SHP77 (cell line): ENCODE data around the gene METAP1.
"Not testable (repeated sequence)": the region's sequence is repeated elsewhere in the genome, so short reads cannot be mapped to it uniquely, and the experiment has no call there.

Source experiments
- DNase-seq, 2 experiments: peaks; one replicate each; lab custom pipeline; 2025; lab: John Stamatoyannopoulos, UW

Gene METAP1

DNA sequence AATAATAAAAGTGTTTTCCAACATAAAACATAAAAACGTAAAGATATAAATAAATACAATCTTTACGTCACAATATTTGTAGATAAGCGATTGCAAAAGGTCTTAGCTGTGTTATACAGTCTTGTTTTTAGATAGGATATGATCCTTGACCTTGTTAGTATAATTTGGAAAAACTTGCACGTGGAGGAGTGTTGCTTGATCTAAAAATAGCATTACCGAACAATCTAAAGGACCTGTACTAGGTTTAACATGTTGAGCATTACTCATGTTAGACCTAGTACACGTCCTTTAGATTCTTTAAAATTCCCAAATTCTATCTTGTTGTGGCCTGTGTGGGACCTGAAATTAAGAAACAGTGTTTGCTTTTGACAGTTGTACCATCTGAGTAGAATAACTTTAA, 1.6 kb downstream of the METAP1 start:
- no peak for DNase-seq

DNA sequence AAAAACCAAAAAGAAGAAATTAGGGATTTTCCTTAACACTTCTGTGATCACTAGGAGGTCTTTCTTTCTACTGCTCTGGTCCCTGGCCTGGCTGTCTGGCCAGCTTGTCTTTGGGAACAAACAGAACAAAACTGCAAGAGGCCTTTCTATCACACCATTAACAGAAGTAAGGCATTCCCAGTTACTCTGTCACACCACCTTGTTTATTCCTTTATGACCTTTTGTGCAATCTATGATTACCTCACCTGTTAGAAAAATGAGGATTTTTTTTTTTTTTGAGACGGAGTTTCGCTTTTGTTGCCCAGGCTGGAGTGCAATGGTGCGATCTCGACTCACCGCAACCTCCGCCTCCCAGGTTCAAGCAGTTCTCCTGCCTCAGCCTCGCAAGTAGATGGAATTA, 3.0 kb downstream of the METAP1 start:
- DNase-seq: no peak

DNA sequence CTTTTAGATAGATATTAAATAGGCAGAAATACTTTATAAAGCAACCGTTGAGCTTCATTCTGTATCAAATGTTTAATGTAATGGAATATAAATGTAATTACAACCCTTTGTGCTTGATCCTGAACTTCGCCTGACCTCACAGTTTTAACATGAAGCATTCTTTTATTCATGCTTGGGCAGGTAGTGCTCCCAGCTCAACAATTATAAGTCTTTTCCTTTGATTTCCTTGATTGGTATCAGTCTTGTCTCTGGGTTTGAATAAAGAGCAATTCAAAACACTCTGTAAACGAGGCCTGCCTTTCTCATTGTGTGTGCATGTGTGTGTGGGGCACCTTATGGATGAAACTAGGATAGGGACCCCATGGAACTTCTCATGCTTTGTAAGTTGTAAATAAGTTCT, 6.8 kb downstream of the METAP1 start:
- no peak for DNase-seq

DNA sequence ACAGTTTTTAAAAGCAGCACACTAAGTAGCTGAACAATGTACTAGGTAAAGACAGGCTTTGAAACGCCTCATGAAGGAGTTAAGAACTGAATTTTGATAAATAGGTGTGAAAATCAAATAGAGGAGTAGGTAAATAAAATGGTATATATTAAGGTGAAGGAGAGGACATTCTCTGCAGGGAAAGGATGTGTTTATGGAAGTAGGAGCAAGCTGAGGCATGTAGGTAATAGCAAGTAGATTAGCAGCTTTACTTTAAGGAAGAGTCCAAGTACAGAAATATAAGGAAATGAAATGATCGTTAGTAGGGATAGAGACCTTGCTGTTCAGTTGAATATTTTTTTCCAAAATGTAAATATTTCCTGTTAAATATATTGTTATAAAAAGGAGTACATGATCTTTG, 12.5 kb downstream of the METAP1 start:
- DNase-seq: no peak

DNA sequence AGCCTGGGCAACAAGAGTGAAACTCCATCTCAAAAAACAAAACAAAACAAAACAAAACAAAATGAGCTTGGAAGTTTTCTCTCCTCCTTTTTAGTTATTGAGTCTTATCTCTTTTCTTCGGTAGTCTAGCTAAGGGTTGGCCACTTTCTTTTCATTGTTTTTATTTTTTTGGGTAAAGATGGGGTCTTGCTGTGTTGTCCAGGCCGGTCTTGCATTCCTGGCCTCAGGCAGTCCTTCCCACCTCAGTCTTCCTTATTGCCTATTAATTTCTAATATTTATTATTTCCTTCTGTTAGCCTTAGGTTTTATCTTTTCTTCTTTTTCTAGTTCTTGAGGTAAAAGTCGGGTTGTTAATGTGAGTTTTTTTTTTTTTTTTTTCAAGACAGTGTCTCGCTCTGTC, 16.4 kb downstream of the METAP1 start:
- DNase-seq: no peak

DNA sequence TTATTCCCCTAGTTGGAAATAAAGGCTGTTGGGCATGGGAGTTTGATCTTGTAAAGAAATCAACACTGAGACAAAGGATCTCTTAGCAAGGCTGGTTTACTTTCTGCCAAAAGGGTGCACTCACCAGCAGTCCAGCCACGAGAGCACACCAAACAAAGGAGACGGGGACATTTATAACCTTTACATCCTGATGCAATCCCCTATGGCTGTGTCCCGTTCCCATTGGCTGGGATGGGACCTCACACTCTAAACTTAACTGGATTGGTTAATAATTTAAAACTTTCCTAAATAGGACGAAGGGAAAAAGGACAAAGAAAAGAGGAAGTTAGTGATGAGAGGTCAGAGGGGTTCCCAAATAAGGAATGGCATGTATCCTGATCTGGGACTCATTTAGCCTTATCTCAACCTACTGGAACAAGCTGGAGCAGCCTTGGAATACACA, 17.9 kb downstream of the METAP1 start:
- DNase-seq: no peak

DNA sequence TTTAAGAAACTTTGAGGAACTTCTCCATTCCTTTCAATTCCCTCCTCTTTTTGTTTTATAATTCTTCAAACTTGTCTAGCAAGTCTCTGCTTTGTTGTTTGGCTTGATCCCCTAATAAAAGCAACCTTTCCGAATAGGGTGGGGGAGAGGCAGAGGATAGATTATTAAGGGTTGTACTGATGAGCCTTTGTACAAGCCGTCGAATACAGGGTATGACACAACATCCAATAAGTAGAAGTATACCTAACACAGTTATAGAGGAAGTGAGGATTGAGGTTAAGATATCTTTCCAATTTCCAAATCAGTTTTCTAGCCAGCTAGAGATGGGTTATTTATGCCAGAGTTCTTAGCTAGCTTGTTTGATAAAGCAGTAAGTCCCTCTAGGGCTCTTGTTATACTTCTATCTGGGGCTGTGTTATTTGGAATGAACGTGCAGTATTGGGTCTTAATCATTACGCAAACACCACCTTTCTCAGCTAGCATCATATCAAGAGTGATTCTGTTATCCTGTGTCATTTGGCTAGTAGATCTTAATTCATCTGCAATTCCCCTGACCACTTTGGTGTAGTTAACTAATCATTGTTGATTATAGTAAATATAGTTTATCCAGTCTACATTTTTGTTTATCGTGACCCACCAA, 18.5 kb downstream of the METAP1 start:
- no peak for DNase-seq

DNA sequence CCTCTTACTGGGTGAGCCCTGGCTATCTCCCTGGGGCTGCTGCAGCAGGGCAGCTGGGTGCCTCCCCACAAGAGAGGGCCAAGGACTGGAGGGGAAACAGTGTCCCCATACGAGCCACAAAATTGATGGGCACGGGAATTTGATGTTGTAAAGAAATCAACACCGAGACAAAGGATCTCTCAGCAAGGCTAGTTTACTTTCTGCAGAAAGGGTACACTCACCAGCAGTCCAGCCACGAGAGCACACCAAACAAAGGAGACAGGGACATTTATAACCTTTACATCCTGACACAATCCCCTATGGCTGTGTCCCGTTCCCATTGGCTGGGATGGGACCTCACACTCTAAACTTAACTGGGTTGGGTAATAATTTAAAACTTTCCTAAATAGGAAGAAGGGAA, 25.9 kb downstream of the METAP1 start:
- no peak for DNase-seq

DNA sequence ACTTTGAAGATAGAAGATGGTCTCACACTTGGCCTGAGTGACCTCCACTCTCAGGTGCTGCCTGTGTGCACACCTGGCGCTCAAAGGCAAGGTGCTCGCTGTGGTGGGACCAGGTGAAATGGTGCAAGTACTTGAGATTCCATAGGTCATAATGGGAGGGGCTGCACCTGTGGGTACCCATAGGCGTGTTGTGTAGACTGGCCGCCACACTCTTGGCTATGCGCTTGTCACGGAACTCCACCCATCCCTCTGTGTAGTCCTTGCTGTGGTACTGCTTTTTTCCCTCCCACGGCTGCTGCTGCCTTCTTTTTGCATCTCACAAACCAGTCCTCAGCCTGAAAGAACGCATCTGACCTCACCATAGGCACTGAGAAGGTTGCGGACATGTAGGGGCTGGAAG, 27.0 kb downstream of the METAP1 start:
- no peak for DNase-seq

DNA sequence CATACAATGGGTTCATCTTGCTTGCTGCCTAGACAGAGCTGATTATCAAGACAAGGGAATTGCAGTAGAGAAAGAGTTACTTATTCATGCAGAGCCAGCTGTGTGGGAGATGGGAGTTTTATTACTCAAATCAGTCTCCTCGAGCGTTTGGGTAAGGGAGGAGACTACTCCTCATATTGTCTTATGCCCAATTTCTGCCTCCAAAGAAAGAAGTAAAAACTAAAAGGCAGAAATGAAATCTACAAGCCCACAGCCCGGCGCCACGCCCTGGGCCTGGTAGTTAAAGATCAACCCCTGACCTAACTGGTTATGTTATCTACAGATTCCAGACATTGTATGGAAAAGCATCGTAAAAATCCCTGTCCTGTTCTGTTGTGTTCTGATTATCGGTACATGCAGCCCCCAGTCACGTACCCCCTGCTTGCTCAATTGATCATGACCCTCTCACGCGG, 28.3 kb downstream of the METAP1 start:
- not testable (repeated sequence) for DNase-seq

DNA sequence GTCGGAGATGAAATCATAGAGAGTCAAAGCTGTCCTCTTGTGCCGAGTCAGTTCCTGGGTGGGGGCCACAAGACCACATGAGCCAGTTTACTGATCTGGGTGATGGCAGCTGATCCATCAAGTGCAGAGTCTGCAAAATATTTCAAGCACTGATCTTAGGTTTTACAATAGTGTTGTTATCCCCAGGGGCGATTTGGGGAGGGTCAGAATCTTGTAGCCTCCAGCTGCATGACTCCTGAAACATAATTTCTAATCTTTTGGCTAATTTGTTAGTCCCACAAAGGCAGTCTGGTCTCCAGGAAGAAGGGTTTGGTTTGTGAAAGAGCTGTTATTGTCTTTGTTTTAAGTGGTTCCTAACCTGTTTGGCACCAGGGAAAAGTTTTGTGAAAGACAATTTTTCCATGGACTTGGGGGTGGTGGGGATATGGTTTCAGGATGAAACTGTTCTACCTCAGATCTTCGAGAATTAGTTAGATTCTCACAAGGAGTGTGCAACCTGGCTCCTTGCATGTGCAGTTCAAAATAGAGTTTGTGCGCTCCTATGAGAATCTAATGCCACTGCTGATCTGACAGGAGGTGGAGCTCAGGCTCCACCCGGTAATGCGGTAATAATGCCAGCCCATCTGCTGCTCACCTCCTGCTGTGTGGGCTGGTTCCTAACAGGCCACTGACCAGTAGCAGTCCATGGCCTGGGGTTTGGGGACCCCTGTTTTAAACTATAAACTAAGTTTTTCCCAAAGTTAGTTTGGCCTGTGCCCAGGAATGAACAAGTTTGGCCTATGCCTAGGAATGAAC, 29.2 kb downstream of the METAP1 start:
- DNase-seq: no peak

DNA sequence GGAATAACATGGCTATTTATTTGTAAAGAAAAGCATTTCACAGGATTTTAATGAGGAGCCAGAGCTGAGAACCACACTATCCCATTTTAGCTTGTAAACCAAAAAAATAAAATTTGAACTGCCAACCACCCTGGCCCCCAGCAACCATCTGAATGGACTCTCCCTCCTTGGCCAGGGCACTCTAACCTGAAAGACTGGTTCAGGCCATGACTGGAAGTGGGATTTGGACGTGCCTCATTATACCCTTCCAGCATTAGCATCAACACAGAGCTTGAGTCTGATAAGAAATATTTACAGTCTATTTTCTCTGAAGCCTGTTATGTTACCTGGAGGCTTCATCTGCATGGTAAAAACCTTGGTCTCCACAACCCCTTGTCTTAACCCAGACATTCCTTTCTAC, 30.0 kb downstream of the METAP1 start:
- no peak for DNase-seq

DNA sequence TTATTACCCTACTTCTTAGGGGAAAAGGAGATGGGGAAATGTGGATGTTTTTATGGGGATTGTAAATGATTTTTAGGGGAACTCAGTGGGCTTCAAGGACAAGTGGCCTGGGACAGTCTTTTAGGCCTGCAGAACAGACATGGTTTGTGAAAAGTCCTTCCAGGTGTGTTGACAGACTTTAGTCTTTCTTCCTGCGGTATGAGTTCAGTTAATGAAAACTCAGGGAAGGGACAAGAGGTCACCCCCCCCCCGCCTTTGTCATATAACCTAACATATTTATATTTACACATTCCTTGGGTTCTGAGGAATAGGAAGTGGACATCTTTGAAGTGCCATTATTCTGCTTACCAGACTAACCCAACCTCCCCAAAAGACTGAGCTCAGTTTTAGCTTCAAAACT, 31.8 kb downstream of the METAP1 start:
- no peak for DNase-seq

DNA sequence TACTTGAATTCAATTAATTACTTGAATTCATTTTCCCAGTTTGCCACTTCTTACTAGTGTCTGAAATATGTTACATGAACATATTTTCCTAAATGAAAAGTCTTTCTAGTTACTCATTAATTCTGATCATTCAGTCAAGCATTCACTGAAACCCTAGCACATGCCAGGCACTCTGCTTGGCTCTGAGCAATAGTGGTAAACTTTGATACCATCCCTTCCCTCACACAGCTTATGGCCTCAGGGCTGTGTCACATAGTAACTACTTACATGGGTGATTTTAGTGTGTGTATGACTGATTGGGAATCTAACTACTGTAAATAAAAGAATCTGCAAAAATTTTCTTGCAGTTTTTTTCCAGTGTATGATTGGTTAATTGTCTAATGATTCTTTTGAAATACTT, 32.7 kb downstream of the METAP1 start:
- no peak for DNase-seq

DNA sequence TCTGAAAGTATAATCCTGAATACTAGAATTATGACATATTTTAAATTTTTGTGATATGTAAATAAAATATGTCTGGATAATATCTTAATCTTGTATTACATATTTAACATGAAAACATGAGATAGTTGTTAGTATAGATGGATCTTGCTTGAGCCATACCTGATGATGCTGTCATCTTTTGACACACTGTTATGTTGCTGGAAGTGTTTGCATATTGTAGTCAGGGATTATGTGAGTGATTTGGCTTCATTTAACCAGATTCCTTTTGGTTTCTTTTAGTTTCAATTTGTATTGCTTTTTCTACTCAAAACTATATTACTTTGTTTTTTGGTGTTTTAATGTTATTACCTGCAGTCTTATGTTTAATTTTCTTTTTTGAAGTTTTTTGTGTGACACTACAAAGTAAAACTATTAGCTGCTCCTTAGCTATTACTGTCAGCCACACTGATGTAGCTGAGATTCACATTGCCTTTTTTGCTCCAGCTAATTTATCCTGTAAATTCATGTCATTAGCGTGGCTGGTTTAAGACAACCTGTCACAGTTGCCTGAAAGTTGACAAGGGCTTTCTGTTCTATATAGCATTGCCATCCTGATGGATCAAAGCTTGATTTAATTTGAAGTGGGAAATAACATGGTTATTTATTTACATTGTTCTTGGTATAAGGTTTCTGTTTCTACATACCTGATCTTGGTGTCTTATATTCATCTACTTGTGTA, 33.7 kb downstream of the METAP1 start:
- no peak for DNase-seq

DNA sequence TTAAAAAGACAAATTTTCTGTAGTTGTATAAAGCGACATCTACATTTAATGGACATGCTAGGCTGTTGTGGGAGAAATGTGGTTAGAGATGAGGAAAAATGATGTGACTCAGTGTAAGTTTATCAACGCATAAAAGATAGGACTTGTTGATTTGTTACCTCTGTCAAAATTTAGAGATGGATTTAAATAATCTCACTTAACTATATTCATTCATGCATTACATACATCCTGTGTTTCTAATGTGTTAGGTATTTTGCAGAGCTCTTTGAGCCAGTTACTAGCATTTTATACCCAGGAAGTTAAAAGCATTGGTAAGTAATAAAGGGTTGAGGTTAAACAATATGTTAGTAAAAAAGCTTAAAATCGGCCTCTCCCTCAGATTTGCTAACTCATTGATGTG, 34.3 kb downstream of the METAP1 start:
- DNase-seq: no peak

DNA sequence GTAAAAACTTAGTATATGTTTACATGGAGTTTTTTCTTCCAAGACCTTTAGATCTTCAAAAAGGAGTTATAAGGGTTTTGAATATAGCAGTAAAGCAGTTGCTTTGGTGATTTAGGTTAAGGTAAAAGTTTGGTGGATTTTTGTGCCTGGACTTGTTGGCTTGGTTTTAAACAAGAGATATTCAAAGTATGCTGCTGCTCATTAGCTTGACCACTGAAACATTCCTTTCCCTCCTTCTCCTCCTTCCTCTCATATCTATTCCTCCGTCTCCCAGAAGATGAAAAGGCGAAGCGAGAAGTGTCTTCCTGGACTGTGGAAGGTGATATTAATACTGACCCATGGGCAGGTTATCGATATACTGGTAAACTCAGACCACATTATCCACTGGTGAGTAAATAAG, 38.4 kb downstream of the METAP1 start:
- DNase-seq: no peak

DNA sequence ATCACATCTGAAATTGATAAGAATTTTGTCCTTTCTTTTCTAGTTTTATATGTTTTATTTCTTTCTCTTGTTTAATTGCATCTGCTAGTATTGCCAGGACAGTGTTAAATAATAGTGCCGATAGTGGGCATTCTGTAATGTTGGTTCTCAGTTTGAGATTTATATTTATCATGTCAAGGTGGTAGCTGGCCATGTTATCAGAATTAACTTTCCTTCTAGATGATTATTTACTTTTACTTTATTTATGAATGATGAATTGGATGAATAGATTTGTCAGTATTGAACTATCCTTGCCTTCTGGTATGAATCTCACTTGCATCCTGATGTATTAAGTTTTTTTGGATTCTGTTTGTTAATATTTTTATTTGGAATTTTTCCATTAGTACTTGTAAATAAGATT, 42.7 kb downstream of the METAP1 start:
- no peak for DNase-seq

DNA sequence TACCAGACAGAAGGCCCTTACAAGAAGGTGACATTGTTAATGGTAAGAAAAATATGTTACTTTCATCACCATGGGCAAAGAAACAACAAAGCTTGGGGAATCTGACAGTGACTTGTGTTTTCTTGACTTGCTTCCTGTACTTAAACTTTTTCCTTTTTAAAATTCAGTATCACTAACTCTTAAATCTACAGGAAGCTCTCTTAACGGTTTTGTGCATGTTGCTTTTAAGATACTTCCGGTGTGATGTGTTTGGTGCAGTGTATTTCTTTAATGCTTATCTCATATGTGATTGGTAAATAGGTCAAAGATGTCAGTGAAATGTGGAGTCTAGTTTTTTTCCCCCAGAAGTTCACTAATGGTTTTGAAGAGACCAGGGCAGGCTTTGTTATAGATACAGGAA, 47.8 kb downstream of the METAP1 start:
- DNase-seq: no peak

DNA sequence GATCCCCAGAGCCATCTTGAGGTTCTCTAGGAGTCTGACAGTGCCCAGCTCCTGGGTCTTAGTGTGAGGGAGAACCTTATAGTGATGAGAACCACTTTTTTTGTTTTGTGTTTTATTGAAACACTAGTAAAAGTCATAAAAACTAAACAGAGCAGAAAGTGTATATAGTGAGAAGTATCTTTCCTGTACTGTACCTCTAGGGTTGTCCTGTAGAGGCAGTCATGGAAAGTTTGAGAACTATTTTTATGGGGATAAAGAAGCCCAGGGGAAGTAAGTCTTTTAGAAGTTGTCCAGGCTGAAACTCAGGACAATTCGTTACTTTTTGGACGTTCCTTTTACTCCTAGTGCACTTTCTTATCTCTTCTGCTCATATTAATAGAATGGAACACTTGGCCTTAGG, 52.2 kb downstream of the METAP1 start:
- DNase-seq: no peak

DNA sequence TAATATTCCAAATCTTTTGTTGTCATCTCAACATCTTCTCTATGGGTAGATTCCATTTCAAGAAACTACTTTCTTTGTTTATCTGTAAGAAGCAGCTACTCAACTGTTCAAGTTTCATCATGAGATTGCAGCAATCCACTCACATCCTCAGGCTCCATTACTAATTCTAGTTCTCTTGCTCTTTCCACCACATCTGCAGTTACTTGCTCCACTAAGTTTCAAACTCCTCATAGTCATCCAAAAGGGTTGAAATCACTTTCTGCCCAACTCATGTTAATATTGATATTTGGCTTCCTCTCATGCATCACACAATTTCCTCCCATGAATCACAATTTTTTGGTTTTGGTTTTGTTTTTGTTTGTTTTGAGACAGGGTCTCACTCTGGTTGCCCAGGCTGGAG, 57.4 kb downstream of the METAP1 start:
- no peak for DNase-seq

DNA sequence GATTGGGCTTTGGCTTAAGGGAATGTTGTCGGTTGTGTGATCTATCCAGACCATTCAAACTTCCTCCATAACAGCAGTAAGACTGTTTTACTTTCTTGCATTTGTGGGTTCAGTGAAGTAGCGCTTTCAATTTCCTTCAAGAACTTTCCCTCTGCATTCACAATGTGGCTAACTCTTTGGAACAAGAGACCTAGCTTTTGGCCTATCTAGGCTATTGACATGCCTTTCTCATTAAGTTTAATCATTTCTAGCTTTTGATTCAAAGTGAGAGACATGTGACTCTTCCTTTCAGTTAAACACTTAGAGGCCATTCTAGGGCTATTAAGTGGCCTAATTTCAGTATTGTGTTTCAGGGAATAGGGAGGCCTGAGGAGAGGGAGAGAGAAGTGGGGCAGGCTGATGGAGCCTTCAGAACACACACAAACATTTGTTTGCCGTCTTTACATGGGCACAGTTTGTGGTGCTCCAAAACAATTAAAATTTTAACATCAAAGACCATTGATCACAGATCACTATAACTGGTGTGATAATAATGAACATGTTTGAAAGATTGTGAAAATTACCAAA, 59.0 kb downstream of the METAP1 start:
- DNase-seq: no peak

DNA sequence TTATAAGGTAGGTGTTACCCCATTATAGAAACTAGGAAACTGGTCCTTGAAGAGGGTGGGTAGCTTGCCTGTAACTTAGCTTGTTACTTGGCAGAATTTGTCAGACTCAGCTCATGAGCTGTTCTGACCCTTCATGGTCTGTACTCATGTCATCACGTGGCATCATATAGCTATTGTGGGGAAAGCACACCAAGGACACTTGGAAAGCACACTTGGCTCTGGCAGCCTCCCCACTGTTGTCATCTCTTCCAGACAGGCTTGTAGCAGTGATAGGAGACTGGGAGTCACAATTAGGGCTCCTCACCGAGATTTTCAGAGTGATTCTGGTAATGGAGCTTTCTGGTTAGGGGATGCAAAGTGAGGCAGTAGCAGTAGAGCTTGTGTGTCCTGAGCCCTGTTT, 62.7 kb downstream of the METAP1 start:
- DNase-seq: no peak
